ENCODE data around the gene MFAP4.

The MFAP4 gene

GRCh38 chr17:19377602-19378415 is 9.2 kb downstream of the MFAP4 start (continued):
- no peak for TF ChIP-seq ATF2 (tag by site-specific recombination; IDR thresholded peaks at IDR 0.05; ENCODE audit: low read depth)
- peak; percentile 94 for TF ChIP-seq FEZF1 (tag by site-specific recombination; IDR thresholded peaks at IDR 0.05)
- TF ChIP-seq ZNF664 (tag by site-specific recombination; IDR thresholded peaks at IDR 0.05) = no peak
- TF ChIP-seq ZNF280D (tag by site-specific recombination; IDR thresholded peaks at IDR 0.05) = no peak
- TF ChIP-seq ZNF341 (tag by site-specific recombination; IDR thresholded peaks at IDR 0.05; ENCODE audit: low read depth) = peak; percentile 96
- TF ChIP-seq ZNF585B (tag by site-specific recombination; IDR thresholded peaks at IDR 0.05) = no peak
- TF ChIP-seq, protein P1, sequence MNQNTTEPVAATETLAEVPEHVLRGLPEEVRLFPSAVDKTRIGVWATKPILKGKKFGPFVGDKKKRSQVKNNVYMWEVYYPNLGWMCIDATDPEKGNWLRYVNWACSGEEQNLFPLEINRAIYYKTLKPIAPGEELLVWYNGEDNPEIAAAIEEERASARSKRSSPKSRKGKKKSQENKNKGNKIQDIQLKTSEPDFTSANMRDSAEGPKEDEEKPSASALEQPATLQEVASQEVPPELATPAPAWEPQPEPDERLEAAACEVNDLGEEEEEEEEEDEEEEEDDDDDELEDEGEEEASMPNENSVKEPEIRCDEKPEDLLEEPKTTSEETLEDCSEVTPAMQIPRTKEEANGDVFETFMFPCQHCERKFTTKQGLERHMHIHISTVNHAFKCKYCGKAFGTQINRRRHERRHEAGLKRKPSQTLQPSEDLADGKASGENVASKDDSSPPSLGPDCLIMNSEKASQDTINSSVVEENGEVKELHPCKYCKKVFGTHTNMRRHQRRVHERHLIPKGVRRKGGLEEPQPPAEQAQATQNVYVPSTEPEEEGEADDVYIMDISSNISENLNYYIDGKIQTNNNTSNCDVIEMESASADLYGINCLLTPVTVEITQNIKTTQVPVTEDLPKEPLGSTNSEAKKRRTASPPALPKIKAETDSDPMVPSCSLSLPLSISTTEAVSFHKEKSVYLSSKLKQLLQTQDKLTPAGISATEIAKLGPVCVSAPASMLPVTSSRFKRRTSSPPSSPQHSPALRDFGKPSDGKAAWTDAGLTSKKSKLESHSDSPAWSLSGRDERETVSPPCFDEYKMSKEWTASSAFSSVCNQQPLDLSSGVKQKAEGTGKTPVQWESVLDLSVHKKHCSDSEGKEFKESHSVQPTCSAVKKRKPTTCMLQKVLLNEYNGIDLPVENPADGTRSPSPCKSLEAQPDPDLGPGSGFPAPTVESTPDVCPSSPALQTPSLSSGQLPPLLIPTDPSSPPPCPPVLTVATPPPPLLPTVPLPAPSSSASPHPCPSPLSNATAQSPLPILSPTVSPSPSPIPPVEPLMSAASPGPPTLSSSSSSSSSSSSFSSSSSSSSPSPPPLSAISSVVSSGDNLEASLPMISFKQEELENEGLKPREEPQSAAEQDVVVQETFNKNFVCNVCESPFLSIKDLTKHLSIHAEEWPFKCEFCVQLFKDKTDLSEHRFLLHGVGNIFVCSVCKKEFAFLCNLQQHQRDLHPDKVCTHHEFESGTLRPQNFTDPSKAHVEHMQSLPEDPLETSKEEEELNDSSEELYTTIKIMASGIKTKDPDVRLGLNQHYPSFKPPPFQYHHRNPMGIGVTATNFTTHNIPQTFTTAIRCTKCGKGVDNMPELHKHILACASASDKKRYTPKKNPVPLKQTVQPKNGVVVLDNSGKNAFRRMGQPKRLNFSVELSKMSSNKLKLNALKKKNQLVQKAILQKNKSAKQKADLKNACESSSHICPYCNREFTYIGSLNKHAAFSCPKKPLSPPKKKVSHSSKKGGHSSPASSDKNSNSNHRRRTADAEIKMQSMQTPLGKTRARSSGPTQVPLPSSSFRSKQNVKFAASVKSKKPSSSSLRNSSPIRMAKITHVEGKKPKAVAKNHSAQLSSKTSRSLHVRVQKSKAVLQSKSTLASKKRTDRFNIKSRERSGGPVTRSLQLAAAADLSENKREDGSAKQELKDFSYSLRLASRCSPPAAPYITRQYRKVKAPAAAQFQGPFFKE (tag by site-specific recombination; IDR thresholded peaks at IDR 0.05; ENCODE audit: borderline replicate concordance) = no peak
- no peak for TF ChIP-seq ZNF488 (tag by site-specific recombination; IDR thresholded peaks at IDR 0.05)
- TF ChIP-seq GFI1B (tag by site-specific recombination; IDR thresholded peaks at IDR 0.05) = no peak
- peak; percentile 99 for TF ChIP-seq IKZF3 (tag by site-specific recombination; IDR thresholded peaks at IDR 0.05)
- TF ChIP-seq TRIM28 (IDR thresholded peaks at IDR 0.05; ENCODE audit: borderline replicate concordance, low read length) = peak; percentile 82
- TF ChIP-seq ZSCAN23 (tag by site-specific recombination; IDR thresholded peaks at IDR 0.05) = no peak
- TF ChIP-seq, protein P2, sequence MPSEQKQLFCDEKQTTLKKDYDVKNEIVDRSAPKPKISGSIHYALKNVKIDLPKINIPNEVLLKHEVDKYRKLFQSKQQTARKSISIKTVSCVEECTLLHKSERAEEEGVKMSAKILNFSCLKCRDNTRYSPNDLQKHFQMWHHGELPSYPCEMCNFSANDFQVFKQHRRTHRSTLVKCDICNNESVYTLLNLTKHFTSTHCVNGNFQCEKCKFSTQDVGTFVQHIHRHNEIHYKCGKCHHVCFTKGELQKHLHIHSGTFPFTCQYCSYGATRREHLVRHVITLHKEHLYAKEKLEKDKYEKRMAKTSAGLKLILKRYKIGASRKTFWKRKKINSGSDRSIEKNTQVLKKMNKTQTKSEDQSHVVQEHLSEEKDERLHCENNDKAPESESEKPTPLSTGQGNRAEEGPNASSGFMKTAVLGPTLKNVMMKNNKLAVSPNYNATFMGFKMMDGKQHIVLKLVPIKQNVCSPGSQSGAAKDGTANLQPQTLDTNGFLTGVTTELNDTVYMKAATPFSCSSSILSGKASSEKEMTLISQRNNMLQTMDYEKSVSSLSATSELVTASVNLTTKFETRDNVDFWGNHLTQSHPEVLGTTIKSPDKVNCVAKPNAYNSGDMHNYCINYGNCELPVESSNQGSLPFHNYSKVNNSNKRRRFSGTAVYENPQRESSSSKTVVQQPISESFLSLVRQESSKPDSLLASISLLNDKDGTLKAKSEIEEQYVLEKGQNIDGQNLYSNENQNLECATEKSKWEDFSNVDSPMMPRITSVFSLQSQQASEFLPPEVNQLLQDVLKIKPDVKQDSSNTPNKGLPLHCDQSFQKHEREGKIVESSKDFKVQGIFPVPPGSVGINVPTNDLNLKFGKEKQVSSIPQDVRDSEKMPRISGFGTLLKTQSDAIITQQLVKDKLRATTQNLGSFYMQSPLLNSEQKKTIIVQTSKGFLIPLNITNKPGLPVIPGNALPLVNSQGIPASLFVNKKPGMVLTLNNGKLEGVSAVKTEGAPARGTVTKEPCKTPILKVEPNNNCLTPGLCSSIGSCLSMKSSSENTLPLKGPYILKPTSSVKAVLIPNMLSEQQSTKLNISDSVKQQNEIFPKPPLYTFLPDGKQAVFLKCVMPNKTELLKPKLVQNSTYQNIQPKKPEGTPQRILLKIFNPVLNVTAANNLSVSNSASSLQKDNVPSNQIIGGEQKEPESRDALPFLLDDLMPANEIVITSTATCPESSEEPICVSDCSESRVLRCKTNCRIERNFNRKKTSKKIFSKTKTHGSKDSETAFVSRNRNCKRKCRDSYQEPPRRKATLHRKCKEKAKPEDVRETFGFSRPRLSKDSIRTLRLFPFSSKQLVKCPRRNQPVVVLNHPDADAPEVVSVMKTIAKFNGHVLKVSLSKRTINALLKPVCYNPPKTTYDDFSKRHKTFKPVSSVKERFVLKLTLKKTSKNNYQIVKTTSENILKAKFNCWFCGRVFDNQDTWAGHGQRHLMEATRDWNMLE (tag by site-specific recombination; conservative IDR thresholded peaks at IDR 0.05; ENCODE audit: low read depth) = peak; percentile 80
- no peak for TF ChIP-seq WT1 (tag by site-specific recombination; IDR thresholded peaks at IDR 0.05)
- no peak for TF ChIP-seq ZNF155 (tag by site-specific recombination; IDR thresholded peaks at IDR 0.05)
- no peak for TF ChIP-seq ZNF16 (tag by site-specific recombination; IDR thresholded peaks at IDR 0.05; ENCODE audit: low read depth)
- TF ChIP-seq ZNF600 (tag by site-specific recombination; IDR thresholded peaks at IDR 0.05) = peak; percentile 71; the same call in 1 of the 2 replicates
- no peak for TF ChIP-seq ZNF776 (tag by site-specific recombination; IDR thresholded peaks at IDR 0.05; ENCODE audit: borderline replicate concordance)
- TF ChIP-seq, protein P3, sequence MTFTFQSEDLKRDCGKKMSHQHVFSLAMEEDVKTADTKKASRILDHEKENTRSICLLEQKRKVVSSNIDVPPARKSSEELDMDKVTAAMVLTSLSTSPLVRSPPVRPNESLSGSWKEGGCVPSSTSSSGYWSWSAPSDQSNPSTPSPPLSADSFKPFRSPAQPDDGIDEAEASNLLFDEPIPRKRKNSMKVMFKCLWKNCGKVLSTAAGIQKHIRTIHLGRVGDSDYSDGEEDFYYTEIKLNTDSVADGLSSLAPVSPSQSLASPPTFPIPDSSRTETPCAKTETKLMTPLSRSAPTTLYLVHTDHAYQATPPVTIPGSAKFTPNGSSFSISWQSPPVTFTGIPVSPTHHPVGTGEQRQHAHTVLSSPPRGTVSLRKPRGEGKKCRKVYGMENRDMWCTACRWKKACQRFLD (tag by site-specific recombination; IDR thresholded peaks at IDR 0.05) = no peak
- TF ChIP-seq ZBTB21 (tag by site-specific recombination; IDR thresholded peaks at IDR 0.05) = peak; percentile 65; the same call in 1 of the 2 replicates
- peak; percentile 79 for TF ChIP-seq KLF1 (tag by site-specific recombination; IDR thresholded peaks at IDR 0.05)
